Heart right ventricle (tissue), 16 donors: ENCODE measurements around the gene C16orf74. TPM values are rescaled to one million over a fixed set of nuclear protein-coding genes. Genes with fewer than 3 reads are reported as not detected.

Source experiments
- ATAC-seq, 8 donors: fragments of 200-7000 bp; cut with Tn5 transposase; one replicate each; pipeline ENCODE4 v1.9.1; 2020; ENCODE audit warnings: mild to moderate bottlenecking in 8 of 8, moderate library complexity in 8 of 8, moderate number of reproducible peaks in 1 of 8
- DNase-seq, 2 donors: peaks; one replicate each; pipeline ENCODE4 v3.0.0-alpha.2; 2020
- H3K27ac ChIP-seq, 10 donors: fragments of 200-600 bp; sonication (generic) in 2 of 10; one replicate each; pipeline versions ENCODE4 v1.5.0 to v1.8.0; 2020 to 2022; ENCODE audit warnings: mild to moderate bottlenecking in 3 of 10
- H3K27me3 ChIP-seq, 7 donors: fragments of 200-600 bp; one replicate each; pipeline ENCODE4 v1.8.0; 2021 to 2022; ENCODE audit warnings: mild to moderate bottlenecking in 2 of 7
- H3K36me3 ChIP-seq, 9 donors: fragments of 200-600 bp; sonication (generic) in 1 of 9; one replicate each; pipeline versions ENCODE4 v1.5.0 to v1.8.0; 2020 to 2022; ENCODE audit warnings: mild to moderate bottlenecking in 2 of 9
- H3K4me1 ChIP-seq, 9 donors: fragments of 200-600 bp; sonication (generic) in 1 of 9; one replicate each; pipeline versions ENCODE4 v1.5.0 to v1.8.0; 2020 to 2022; ENCODE audit warnings: mild to moderate bottlenecking in 4 of 9
- H3K4me3 ChIP-seq, 10 donors: fragments of 200-600 bp; sonication (generic) in 2 of 10; one replicate each; pipeline versions ENCODE4 v1.5.0 to v1.8.0; 2020 to 2022; ENCODE audit warnings: mild to moderate bottlenecking in 7 of 10, moderate library complexity in 2 of 10
- H3K9me3 ChIP-seq, 11 donors: fragments of 200-600 bp in 10 of 11; sonication (generic) in 2 of 11; one replicate each; pipeline versions ENCODE4 v1.5.0 to v1.8.0; 2013 to 2022; ENCODE audit warnings: mild to moderate bottlenecking in 2 of 11, control low read depth in 1 of 11, moderate library complexity in 1 of 11
- WGBS, 2 donors: extraction: QIAGEN DNeasy Blood & Tissue Kit; methylation state at CpG; one replicate each; pipeline ENCODE4 v1.1.7; 2013; ENCODE audit warnings: inconsistent platforms in 1 of 2; 5-methylcytosine and 5-hydroxymethylcytosine counted together
- intact Hi-C, 10 donors: fragments of 100-400 bp; cut with DNase I; formaldehyde crosslinking; loops; one replicate each; pipeline versions ENCODE4 v1.11.1 to v1.14.2; 2022
- microRNA-seq, 2 donors: library from miRNA; unstranded; fragments of <30 nt; microRNA quantifications; one replicate each; pipeline ENCODE4 v1.2.0, GENCODE V29; 2021
- polyA plus RNA-seq, 2 donors: library from polyadenylated mRNA; stranded (reverse); fragments of 200-250 nt; gene quantifications; one replicate each; pipeline ENCODE4 v1.2.3, GENCODE V29; 2013
- total RNA-seq, 10 donors: library from RNA; stranded (reverse); fragmentation: NEBNext Ultra II Directional in 3 of 10; extraction: Animal tissue kit (Norgen Biotek cat#: 25700) in 3 of 10; gene quantifications; one replicate each; pipeline versions ENCODE4 v1.2.1 to v1.2.4, GENCODE V29; 2021 to 2023
- TF ChIP-seq, protein P1 (sequence below), 9 donors: fragments of 200-600 bp; sonication (generic) in 2 of 9; IDR thresholded peaks; one replicate each; pipeline versions ENCODE4 v1.5.0 to v1.8.0; 2021 to 2022; ENCODE audit warnings: antibody characterized with exemption in 9 of 9, mild to moderate bottlenecking in 5 of 9, moderate library complexity in 1 of 9
- donor health status: Arrhythmogenic right ventricular cardiomyopathy.
- donor health status: ischemic (EF 13 %, LVEDD 7.1; RV severe dilation, severe dysfunction).
- donor health status: healthy with polysubstance abuse.
- donor health status: DM: no; HTN: yes; CAD: no.
- donor health status: DM: no; HTN: no; CAD: no.
- donor health status: ischemic (EF 25% LVEDD 6.9; RV normal size, moderate dysfunction).
- donor health status: ischemic (EF 25% LVEDD 5.7; RV mildly dilated, moderate dysfunction).
- donor health status: healthy.
- donor health status: DM: yes; HTN: yes; CAD: no.
- donor health status: Ischemic cardiomyopathy.
- donor health status: ischemic (EF 35%, LVEDD 5.7; RV mildly dilated, moderate dysfunction).
- donor health status: nonischemic (EF 11% LVEDD 7.7; RV severe dilation, severe dysfunction).
- donor health status: DM: yes; HTN: yes; CAD: no.
- donor health status: PGD.
- donor health status: ischemic (EF 29% LVEDD 5.4; RV normal size, mild dysfunction).
- donor health status: nonischemic (EF 23%, LVEDD 6.1; RV moderate dilation, normal function).

Gene C16orf74
- total and polyA plus RNA-seq, 12 donors, result 0.56 to 6.5 (median 1.2) TPM

DNA sequence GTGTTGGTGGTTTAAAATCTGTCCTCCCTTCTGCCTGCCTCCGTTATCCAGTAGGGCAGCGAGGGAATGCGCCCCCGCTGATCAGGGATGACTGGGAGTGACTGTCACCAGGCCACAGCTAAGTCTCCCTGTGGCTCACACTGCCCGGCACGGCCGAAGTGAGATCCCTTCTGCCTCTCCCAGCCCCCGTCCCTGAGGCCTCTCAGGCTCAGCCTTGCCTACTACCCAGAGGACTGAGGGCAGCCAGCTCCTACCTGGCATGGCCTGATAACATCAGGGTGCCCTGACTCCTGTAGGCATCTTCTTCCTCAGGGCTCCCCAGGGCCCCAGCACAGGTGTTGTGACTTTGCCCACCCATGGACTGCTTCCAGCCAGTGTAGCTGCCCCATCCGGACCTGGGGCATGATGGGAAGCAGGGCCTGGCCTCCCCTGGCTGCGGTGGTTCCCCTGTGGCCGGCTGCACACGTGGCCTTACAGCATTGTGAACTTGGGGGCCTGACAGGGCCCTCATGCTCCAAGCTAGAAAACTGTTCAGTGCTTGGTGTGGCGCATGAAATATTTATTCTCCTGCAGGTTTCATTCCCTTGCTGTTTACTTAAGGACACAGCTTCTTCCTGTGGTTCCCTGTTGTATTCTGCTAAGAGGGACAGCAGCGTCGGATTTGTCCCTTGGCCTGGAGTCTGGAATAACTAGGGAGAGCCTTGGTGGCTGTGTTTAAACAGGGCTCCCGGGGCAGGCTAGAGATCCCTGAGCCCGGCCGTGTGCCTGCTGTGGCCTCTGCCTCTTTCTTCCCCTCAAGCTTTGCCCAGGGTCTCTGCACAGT is 92.2 kb downstream of the C16orf74 start:
- DNase-seq, result no peak
- ATAC-seq, result no peak
- H3K4me3 ChIP-seq, result no peak overlapping the region
- peak overlapping the region in 5 of 10 donors; percentile 15 to 63 (median 36) for H3K27ac ChIP-seq
- TF ChIP-seq, protein P1, sequence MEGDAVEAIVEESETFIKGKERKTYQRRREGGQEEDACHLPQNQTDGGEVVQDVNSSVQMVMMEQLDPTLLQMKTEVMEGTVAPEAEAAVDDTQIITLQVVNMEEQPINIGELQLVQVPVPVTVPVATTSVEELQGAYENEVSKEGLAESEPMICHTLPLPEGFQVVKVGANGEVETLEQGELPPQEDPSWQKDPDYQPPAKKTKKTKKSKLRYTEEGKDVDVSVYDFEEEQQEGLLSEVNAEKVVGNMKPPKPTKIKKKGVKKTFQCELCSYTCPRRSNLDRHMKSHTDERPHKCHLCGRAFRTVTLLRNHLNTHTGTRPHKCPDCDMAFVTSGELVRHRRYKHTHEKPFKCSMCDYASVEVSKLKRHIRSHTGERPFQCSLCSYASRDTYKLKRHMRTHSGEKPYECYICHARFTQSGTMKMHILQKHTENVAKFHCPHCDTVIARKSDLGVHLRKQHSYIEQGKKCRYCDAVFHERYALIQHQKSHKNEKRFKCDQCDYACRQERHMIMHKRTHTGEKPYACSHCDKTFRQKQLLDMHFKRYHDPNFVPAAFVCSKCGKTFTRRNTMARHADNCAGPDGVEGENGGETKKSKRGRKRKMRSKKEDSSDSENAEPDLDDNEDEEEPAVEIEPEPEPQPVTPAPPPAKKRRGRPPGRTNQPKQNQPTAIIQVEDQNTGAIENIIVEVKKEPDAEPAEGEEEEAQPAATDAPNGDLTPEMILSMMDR (IDR thresholded peaks at IDR 0.05), result no peak
- H3K9me3 ChIP-seq, result no peaks in the 10 kb centered on the region
- no peaks in the 10 kb centered on the region for H3K27me3 ChIP-seq
- intact Hi-C loops, result loop anchor here in 3 of 10 donors (1.0 to 5.0 kb wide), 3 partner anchors 59 to 60 kb away; no protein-coding TSS in a partner anchor
- peaks cover 0 to 97% (median 55%) of the 10 kb centered on the region in 9 donors for H3K36me3 ChIP-seq
- peaks cover 0 to 25% (median 13%) of the 10 kb centered on the region in 9 donors for H3K4me1 ChIP-seq
- 83 to 85% methylated on average over 18 of the region's 18 CpGs for WGBS, 2 donors

DNA sequence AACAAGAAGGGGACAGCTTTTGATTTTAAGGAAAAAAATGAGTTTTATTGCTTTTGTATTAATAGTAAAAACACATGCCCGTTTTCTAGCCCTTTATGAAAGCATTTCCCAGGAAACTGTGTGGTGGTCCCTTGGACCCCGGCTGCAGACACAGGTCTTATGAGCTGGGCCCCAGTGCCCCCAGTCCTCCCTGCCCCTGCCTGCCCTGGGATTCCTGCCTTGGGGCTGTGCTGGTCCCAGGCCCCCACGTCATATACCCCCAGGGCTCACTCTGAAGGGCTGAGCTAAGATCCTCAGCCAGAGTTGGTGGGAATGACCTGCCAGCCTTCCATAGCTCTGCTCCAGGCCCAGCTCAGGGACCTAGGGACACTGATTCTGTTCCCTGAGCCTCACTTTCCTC is 92.9 kb downstream of the C16orf74 start:
- TF ChIP-seq, protein P1 (IDR thresholded peaks at IDR 0.05), result no peak
- Histone ChIP-seq H3K4me1 (peaks cover 5 to 31% (median 16%) of the 10 kb centered on the region in 9 donors), H3K27ac (no peak overlapping the region), H3K9me3 (no peaks in the 10 kb centered on the region), H3K36me3 (peaks cover 0 to 90% (median 47%) of the 10 kb centered on the region in 9 donors), H3K4me3 (no peak overlapping the region), H3K27me3 (no peaks in the 10 kb centered on the region)
- ATAC-seq, result no peak
- intact Hi-C loops, result loop anchor here in 2 of 10 donors (2.0 to 5.0 kb wide), 2 partner anchors 59 to 61 kb away; no protein-coding TSS in a partner anchor
- DNase-seq, result no peak
- WGBS, 2 donors, result 91 to 92% methylated on average over 3 of the region's 3 CpGs

Small RNA genes lying within 50 kb of the gene (microRNA-seq; reads per million reads assigned to microRNA genes)
- 0 to 0.60 reads per million in 2 donors for gene MIR1910

Other genes starting within 250 kb of the C16orf74 start
- gene GSE1, start 137.8 kb downstream of the C16orf74 start, total RNA-seq, result 10 to 100 TPM; 31.1 to 53.2 (median 33.6) TPM
- gene GSE1, start 137.8 kb downstream of the C16orf74 start, polyA plus RNA-seq, result 10 to 100 TPM; 15.6 to 25.0 TPM
- gene GINS2, start 62.1 kb downstream of the C16orf74 start, total RNA-seq, result 1 to 10 TPM in 2 of 10 donors, under 1 TPM in 8; 0.20 to 2.8 (median 0.80) TPM
- gene GINS2, start 62.1 kb downstream of the C16orf74 start, polyA plus RNA-seq, result under 1 TPM; 0.22 to 0.51 TPM
- gene EMC8, start 48.4 kb upstream of the C16orf74 start, total RNA-seq, result 10 to 100 TPM; 17.8 to 29.0 (median 26.1) TPM
- gene EMC8, start 48.4 kb upstream of the C16orf74 start, polyA plus RNA-seq, result 10 to 100 TPM in 1 of 2 donors, 1 to 10 TPM in 1; 6.2 to 23.1 TPM
- 1,000 to 10,000 TPM; 1,221 to 2,099 (median 1,899) TPM for gene COX4I1, start 48.6 kb upstream of the C16orf74 start, total RNA-seq
- 1,000 to 10,000 TPM; 2,661 to 4,942 TPM for gene COX4I1, start 48.6 kb upstream of the C16orf74 start, polyA plus RNA-seq
- gene IRF8, start 148.1 kb upstream of the C16orf74 start, total RNA-seq, result 10 to 100 TPM in 1 of 10 donors, 1 to 10 TPM in 7, under 1 TPM in 2; 0.72 to 29.4 (median 2.5) TPM
- 1 to 10 TPM; 1.7 to 1.9 TPM for gene IRF8, start 148.1 kb upstream of the C16orf74 start, polyA plus RNA-seq